Measurements from ENCODE around the gene RGL2. TPM values are rescaled to one million over a fixed set of nuclear protein-coding genes. Genes with fewer than 3 reads are reported as not detected.

The RGL2 gene
- total and polyA plus RNA-seq, 7 donors: 5.8 to 48.9 (median 33.2) TPM

- TF ChIP-seq EP300 (IDR thresholded peaks at IDR 0.05): no peak
- no peak for TF ChIP-seq POLR2A (IDR thresholded peaks at IDR 0.05)
- no peak for TF ChIP-seq CTCF (IDR thresholded peaks at IDR 0.05)
- no peak for TF ChIP-seq POLR2AphosphoS5 (IDR thresholded peaks at IDR 0.05)
- Histone ChIP-seq H3K4me1 (peaks cover 0 to 74% (median 70%) of the 10 kb centered on the region in 4 donors), H3K27me3 (no peaks in the 10 kb centered on the region), H3K9me3 (no peaks in the 10 kb centered on the region), H3K27ac (peak overlapping the region in 1 of 4 donors; percentile 5), H3K4me3 (no peak overlapping the region), H3K36me3 (peaks cover 6 to 48% (median 18%) of the 10 kb centered on the region in 4 donors)
- no peak for DNase-seq
- intact Hi-C loops (cut with DNase I): loop anchor here (5.0 to 10.0 kb wide), 3 partner anchors 72 to 1609 kb away; partner anchors contain the start of genes C6orf47, CSNK2B, GPANK1 and HSD17B8
- 23 to 62% methylated on average over 14 of the region's 14 CpGs for WGBS, 2 donors
Observed at GRCh38 chr6:33273924-33274902, 24.5 kb downstream of the RGL2 start.

GRCh38 chr6:33273129-33273923, 25.4 kb downstream of the RGL2 start:
- Histone ChIP-seq H3K27me3 (no peaks in the 10 kb centered on the region), H3K9me3 (no peaks in the 10 kb centered on the region), H3K27ac (peak overlapping the region; percentile 89 to 96 (median 90)), H3K4me1 (peaks cover 0 to 73% (median 69%) of the 10 kb centered on the region in 4 donors), H3K36me3 (peaks cover 6 to 49% (median 25%) of the 10 kb centered on the region in 4 donors), H3K4me3 (peak overlapping the region in 1 of 4 donors; percentile 73)
- intact Hi-C loops (cut with DNase I): loop anchor here (5.0 to 10.0 kb wide), 3 partner anchors 71 to 1609 kb away; partner anchors contain the start of genes C6orf47, CSNK2B, GPANK1 and HSD17B8
- no peak for DNase-seq
- WGBS, 2 donors: 18 to 51% methylated on average over 11 of the region's 11 CpGs
- TF ChIP-seq POLR2A (IDR thresholded peaks at IDR 0.05) (no peak), EP300 (IDR thresholded peaks at IDR 0.05) (no peak), CTCF (IDR thresholded peaks at IDR 0.05) (no peak), POLR2AphosphoS5 (IDR thresholded peaks at IDR 0.05) (no peak)

- WGBS, 2 donors: 3 to 10% methylated on average over 22 of the region's 22 CpGs
- TF ChIP-seq CTCF (IDR thresholded peaks at IDR 0.05): no peak
- no peak for TF ChIP-seq POLR2A (IDR thresholded peaks at IDR 0.05)
- TF ChIP-seq EP300 (IDR thresholded peaks at IDR 0.05): no peak
- TF ChIP-seq POLR2AphosphoS5 (IDR thresholded peaks at IDR 0.05): no peak
- Histone ChIP-seq H3K4me3 (peak overlapping the region; percentile 56 to 88 (median 72)), H3K27ac (peak overlapping the region; percentile 89 to 96 (median 90)), H3K9me3 (no peaks in the 10 kb centered on the region), H3K36me3 (peaks cover 12 to 57% (median 32%) of the 10 kb centered on the region in 4 donors), H3K4me1 (peaks cover 0 to 64% (median 61%) of the 10 kb centered on the region in 4 donors), H3K27me3 (no peaks in the 10 kb centered on the region)
- intact Hi-C loops (cut with DNase I): loop anchor here (5.0 to 10.0 kb wide), 3 partner anchors 70 to 1608 kb away; partner anchors contain the start of genes C6orf47, CSNK2B, GPANK1 and HSD17B8
- DNase-seq: no peak
Observed at GRCh38 chr6:33272275-33273128, 26.2 kb downstream of the RGL2 start.
